ENCODE measurements around the gene DAZL.

Gene DAZL

GRCh38 chr3:16606398-16606797 lies 1.2 kb upstream of the DAZL start:
- no peak for TF ChIP-seq CTCF (IDR thresholded peaks at IDR 0.05; ENCODE audit: insufficient read depth, low read depth, low read length, missing control alignments)
- no peak overlapping the region for H3K4me3 ChIP-seq (ENCODE audit: low read depth, low read length)
- peak; percentile 26 for DNase-seq (ENCODE audit: low read depth)

GRCh38 chr3:16605966-16606365 lies 743 bp upstream of the DAZL start:
- TF ChIP-seq CTCF (IDR thresholded peaks at IDR 0.05; ENCODE audit: insufficient read depth, low read depth, low read length, missing control alignments), result no peak
- H3K4me3 ChIP-seq (ENCODE audit: low read depth, low read length), result no peak overlapping the region
- no peak for DNase-seq (ENCODE audit: low read depth)

- DNase-seq (ENCODE audit: low read depth), result no peak
- no peak for TF ChIP-seq CTCF (IDR thresholded peaks at IDR 0.05; ENCODE audit: insufficient read depth, low read depth, low read length, missing control alignments)
- no peak overlapping the region for H3K4me3 ChIP-seq (ENCODE audit: low read depth, low read length)
These were observed 790 bp downstream of the DAZL start for GRCh38 chr3:16604433-16604832.

- no peak for DNase-seq (ENCODE audit: low read depth)
- TF ChIP-seq CTCF (IDR thresholded peaks at IDR 0.05; ENCODE audit: insufficient read depth, low read depth, low read length, missing control alignments), result no peak
- H3K4me3 ChIP-seq (ENCODE audit: low read depth, low read length), result no peak overlapping the region
These were observed 3.7 kb downstream of the DAZL start for GRCh38 chr3:16601537-16602005.

GRCh38 chr3:16600780-16601536 lies 4.3 kb downstream of the DAZL start:
- H3K4me3 ChIP-seq (ENCODE audit: low read depth, low read length), result no peak overlapping the region
- peak; percentile 91 for DNase-seq (ENCODE audit: low read depth)
- TF ChIP-seq CTCF (IDR thresholded peaks at IDR 0.05; ENCODE audit: insufficient read depth, low read depth, low read length, missing control alignments), result peak; percentile 65

GRCh38 chr3:16599694-16600093 lies 5.5 kb downstream of the DAZL start:
- no peak for DNase-seq (ENCODE audit: low read depth)
- no peak overlapping the region for H3K4me3 ChIP-seq (ENCODE audit: low read depth, low read length)
- no peak for TF ChIP-seq CTCF (IDR thresholded peaks at IDR 0.05; ENCODE audit: insufficient read depth, low read depth, low read length, missing control alignments)

Measured in GM12865 (cell line).